Urinary bladder (tissue), 4 donors: Measurements from ENCODE around the gene LRPAP1. TPM values are rescaled to one million over a fixed set of nuclear protein-coding genes. Genes with fewer than 3 reads are reported as not detected.

Experiments used
- DNase-seq: peaks from one replicate; pipeline ENCODE4 v3.0.0-alpha.2; 2015; ENCODE audit errors: extremely low spot score
- H3K27ac ChIP-seq: one replicate; pipeline ENCODE4 v1.5.1; 2013; ENCODE audit warnings: low read depth, mild to moderate bottlenecking, moderate library complexity
- H3K36me3 ChIP-seq: one replicate; pipeline ENCODE4 v1.6.1; 2013; ENCODE audit warnings: mild to moderate bottlenecking, moderate library complexity; ENCODE audit not compliant: insufficient read depth
- H3K4me1 ChIP-seq: one replicate; pipeline ENCODE4 v1.6.1; 2013; ENCODE audit warnings: mild to moderate bottlenecking, moderate library complexity; ENCODE audit not compliant: insufficient read depth
- H3K4me3 ChIP-seq: one replicate; pipeline ENCODE4 v1.5.1; 2013; ENCODE audit warnings: low read depth, low read length
- WGBS: extraction: QIAGEN DNeasy Blood & Tissue Kit; methylation state at CpG from one replicate; pipeline ENCODE4 v1.1.7; 2013; 5-methylcytosine and 5-hydroxymethylcytosine counted together
- polyA plus RNA-seq: library from polyadenylated mRNA; stranded (reverse); fragments of 200-250 nt; gene quantifications from one replicate; pipeline ENCODE4 v1.2.3, GENCODE V29; 2013
- total RNA-seq: library from RNA; depleted of rRNA; stranded (reverse); fragments of >200 nt; gene quantifications from one replicate; pipeline ENCODE4 v1.2.3, GENCODE V29; 2014
- donor health status: healthy with polysubstance abuse.
- donor health status: healthy.

LRPAP1 gene
- total and polyA plus RNA-seq, 2 donors, result 79.6 to 231 TPM

GRCh38 chr4:3481783-3482393 lies 50.3 kb downstream of the LRPAP1 start:
- H3K27ac ChIP-seq, result no peak overlapping the region
- H3K36me3 ChIP-seq, result no peaks in the 10 kb centered on the region
- no peaks in the 10 kb centered on the region for H3K4me1 ChIP-seq
- 88% methylated on average over 19 of the region's 19 CpGs for WGBS
- no peak for DNase-seq
- no peak overlapping the region for H3K4me3 ChIP-seq

- Histone ChIP-seq H3K27ac (no peak overlapping the region), H3K4me1 (no peaks in the 10 kb centered on the region), H3K4me3 (no peak overlapping the region)
Measured at GRCh38 chr4:3481113-3481531, 51.1 kb downstream of the LRPAP1 start.

GRCh38 chr4:3480528-3481112 lies 51.6 kb downstream of the LRPAP1 start:
- DNase-seq, result no peak
- H3K4me1 ChIP-seq, result no peaks in the 10 kb centered on the region
- no peak overlapping the region for H3K4me3 ChIP-seq
- H3K36me3 ChIP-seq, result no peaks in the 10 kb centered on the region
- H3K27ac ChIP-seq, result no peak overlapping the region
- WGBS, result 21% methylated on average over 17 of the region's 17 CpGs

More at GRCh38 chr4:3481113-3481531, 51.1 kb downstream of the LRPAP1 start:
- DNase-seq, result no peak
- H3K36me3 ChIP-seq, result no peaks in the 10 kb centered on the region
- WGBS, result 60% methylated on average over 5 of the region's 5 CpGs

- 84% methylated on average over 25 of the region's 25 CpGs for WGBS
- H3K4me3 ChIP-seq, result no peak overlapping the region
- H3K36me3 ChIP-seq, result no peaks in the 10 kb centered on the region
- no peak overlapping the region for H3K27ac ChIP-seq
- DNase-seq, result no peak
- H3K4me1 ChIP-seq, result no peaks in the 10 kb centered on the region
Measured at GRCh38 chr4:3479358-3480101, 52.7 kb downstream of the LRPAP1 start.

- H3K36me3 ChIP-seq, result no peaks in the 10 kb centered on the region
- no peak overlapping the region for H3K27ac ChIP-seq
- no peak for DNase-seq
- H3K4me1 ChIP-seq, result no peaks in the 10 kb centered on the region
- WGBS, result 82% methylated on average over 35 of the region's 35 CpGs
- H3K4me3 ChIP-seq, result no peak overlapping the region
Measured at GRCh38 chr4:3478446-3479357, 53.5 kb downstream of the LRPAP1 start.

- H3K27ac ChIP-seq, result no peak overlapping the region
- no peak overlapping the region for H3K4me3 ChIP-seq
- H3K4me1 ChIP-seq, result no peaks in the 10 kb centered on the region
- 78% methylated on average over 23 of the region's 23 CpGs for WGBS
- no peaks in the 10 kb centered on the region for H3K36me3 ChIP-seq
- DNase-seq, result no peak
Measured at GRCh38 chr4:3477750-3478430, 54.3 kb downstream of the LRPAP1 start.

- Histone ChIP-seq H3K4me1 (no peaks in the 10 kb centered on the region), H3K36me3 (no peaks in the 10 kb centered on the region), H3K4me3 (no peak overlapping the region), H3K27ac (no peak overlapping the region)
- 88% methylated on average over 27 of the region's 27 CpGs for WGBS
- DNase-seq, result no peak
Measured at GRCh38 chr4:3476936-3477749, 55.1 kb downstream of the LRPAP1 start.

GRCh38 chr4:3476341-3476747 lies 55.9 kb downstream of the LRPAP1 start:
- Histone ChIP-seq H3K27ac (no peak overlapping the region), H3K4me3 (no peak overlapping the region), H3K4me1 (no peaks in the 10 kb centered on the region), H3K36me3 (no peaks in the 10 kb centered on the region)
- WGBS, result 89% methylated on average over 22 of the region's 22 CpGs
- no peak for DNase-seq

GRCh38 chr4:3475713-3476260 lies 56.4 kb downstream of the LRPAP1 start:
- no peak overlapping the region for H3K27ac ChIP-seq
- no peaks in the 10 kb centered on the region for H3K36me3 ChIP-seq
- 74% methylated on average over 22 of the region's 22 CpGs for WGBS
- DNase-seq, result no peak
- no peaks in the 10 kb centered on the region for H3K4me1 ChIP-seq
- no peak overlapping the region for H3K4me3 ChIP-seq

- H3K4me1 ChIP-seq, result no peaks in the 10 kb centered on the region
- WGBS, result 80% methylated on average over 15 of the region's 15 CpGs
- H3K27ac ChIP-seq, result no peak overlapping the region
- no peaks in the 10 kb centered on the region for H3K36me3 ChIP-seq
- DNase-seq, result no peak
- no peak overlapping the region for H3K4me3 ChIP-seq
Measured at GRCh38 chr4:3475041-3475712, 57.0 kb downstream of the LRPAP1 start.

GRCh38 chr4:3473996-3474765 lies 58.0 kb downstream of the LRPAP1 start:
- Histone ChIP-seq H3K36me3 (no peaks in the 10 kb centered on the region), H3K4me1 (no peaks in the 10 kb centered on the region), H3K4me3 (no peak overlapping the region), H3K27ac (no peak overlapping the region)
- no peak for DNase-seq
- WGBS, result 83% methylated on average over 13 of the region's 13 CpGs
